Activated gamma-delta T cell treated with Interleukin-2 at 50 U/mL for 16 hours (primary cell): Measurements from ENCODE around the gene BOLA3.
"Not testable (repeated sequence)": the region's sequence is repeated elsewhere in the genome, so short reads cannot be mapped to it uniquely, and the experiment has no call there.

Experiments used
- DNase-seq: peaks from one replicate; pipeline ENCODE4 v3.0.0-alpha.2; 2020

BOLA3 gene

GRCh38 chr2:74148457-74149246, 940 bp upstream of the BOLA3 start:
- no peak for DNase-seq

- no peak for DNase-seq
Measured at GRCh38 chr2:74146929-74147726, 584 bp downstream of the BOLA3 start.

GRCh38 chr2:74142340-74142739, 5.4 kb downstream of the BOLA3 start:
- DNase-seq, result no peak

GRCh38 chr2:74138600-74139323, 8.9 kb downstream of the BOLA3 start:
- DNase-seq, result no peak

DNA sequence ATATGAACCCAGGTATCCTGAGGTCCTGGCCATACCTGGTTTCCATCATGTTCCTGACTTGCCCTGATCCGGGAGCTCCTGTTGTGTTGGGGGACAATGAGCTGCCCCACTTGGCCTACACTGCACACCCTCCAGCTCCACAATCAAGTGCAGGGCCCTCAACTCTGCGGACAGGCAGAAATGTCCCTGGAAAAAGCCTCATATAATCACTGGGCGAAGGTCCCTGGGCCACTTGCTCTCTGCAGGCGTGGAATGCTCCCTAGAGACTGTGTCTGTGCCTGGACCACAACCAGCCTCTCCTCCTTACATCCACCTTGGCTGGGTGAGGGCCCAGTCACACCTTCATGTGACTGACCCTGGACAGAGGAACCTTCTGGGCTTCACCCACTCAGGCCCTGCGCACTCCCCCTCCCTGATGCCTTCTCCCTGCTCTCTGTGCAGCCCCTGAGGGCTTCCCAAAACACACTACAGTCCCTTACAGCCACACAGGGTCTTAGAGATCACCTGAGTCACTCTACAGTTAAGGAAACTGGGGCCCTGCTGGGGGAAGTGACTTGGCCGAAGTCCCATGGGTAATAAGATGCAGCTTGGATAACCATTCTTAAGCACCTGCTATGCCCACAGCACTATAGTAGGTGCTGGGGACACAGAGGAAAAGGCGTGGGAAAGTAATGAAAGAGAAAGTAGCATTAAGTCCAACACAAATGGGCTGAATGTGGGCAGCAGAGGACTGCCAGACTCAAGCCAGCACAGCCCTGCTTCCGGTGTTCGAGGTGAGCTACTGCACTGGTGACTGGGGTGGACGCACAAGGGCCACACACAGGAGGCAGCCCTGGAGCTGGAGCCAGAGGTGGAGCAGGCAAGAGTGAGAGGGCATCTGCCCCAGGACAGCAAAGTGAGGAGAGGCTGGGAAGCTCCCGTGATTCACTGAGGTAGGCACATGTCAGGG, 9.8 kb downstream of the BOLA3 start:
- no peak for DNase-seq

DNA sequence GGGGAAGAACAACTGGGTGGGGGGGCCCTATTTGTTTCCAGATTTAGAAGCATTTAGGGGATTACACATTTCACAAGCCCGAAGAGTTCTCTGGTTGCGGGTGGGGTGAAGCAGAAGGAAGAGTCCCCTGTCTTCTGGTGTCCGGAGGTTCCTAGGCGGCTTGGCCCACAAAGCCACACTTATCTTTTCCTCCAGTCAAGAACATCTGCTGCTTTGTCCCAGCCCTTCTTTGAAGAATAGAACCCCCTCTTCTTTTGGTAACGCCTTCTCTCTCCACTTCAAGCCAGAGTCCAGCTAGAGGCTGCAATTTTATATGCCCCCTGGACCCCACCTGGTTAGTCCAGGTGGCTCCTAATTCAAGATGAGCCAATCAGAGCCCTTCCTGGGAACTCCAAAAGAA, 15.8 kb downstream of the BOLA3 start:
- no peak for DNase-seq

DNA sequence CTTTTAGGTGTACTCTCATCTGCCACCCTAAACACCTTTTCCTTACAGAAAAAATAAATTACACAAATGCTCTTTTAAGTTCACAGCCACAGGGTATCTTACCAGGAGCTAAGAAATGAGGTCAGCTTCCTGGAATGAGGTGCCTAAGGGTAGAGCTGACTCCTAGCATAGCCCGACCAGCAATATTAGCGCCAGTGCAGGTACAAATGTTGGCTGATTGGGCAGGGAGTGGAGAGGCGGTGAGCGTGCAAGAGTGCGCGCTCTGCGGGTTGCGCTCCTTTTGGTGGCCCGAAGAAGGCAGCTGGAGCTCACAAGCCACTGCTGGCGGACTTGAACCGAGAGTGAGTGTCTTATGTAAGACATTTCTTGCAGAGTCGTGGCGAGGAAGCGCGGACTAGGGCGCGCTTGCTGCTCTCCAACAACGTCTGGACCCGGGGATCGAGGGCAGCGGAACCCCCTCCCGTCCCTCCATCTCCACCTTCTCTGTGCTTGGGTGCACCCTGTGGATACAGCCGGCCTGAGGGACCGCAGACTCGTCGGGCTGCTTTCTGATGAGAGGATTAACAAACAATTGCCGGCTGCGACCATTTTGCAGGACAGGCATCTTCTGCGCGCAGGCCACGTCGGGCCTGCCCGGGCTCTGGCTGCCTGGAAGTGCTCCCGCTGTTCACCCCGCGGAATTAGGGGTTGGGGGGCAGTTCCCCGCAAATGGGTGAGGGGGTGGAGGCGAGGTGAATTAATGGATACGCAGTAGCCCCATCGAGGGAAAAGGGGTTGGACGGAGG, 17.3 kb downstream of the BOLA3 start:
- no peak for DNase-seq

DNA sequence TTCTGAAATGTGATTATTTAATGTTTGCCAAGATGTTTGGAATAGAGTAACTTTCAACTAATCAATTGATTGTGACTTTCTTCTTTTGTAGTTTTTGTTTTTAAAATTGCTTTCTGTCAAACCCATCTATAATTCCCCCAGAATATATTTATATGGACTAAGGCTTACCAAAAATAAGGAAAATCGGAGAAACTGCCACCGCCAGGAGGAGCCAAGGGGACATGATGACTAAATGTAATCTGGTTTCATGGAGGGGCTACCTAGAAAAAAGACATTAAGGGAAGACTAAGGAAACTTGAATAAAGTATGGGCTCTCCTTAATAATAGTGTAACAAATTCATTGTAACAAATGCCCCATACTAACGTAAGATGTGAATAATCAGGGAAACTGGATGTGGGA, 19.5 kb downstream of the BOLA3 start:
- no peak for DNase-seq

GRCh38 chr2:74123955-74124354, 23.8 kb downstream of the BOLA3 start:
- DNase-seq, result not testable (repeated sequence)

- not testable (repeated sequence) for DNase-seq
Measured at GRCh38 chr2:74121846-74122245, 25.9 kb downstream of the BOLA3 start.

GRCh38 chr2:74119912-74120825, 27.5 kb downstream of the BOLA3 start:
- DNase-seq, result peak; percentile 80

GRCh38 chr2:74119339-74119738, 28.4 kb downstream of the BOLA3 start:
- no peak for DNase-seq

DNA sequence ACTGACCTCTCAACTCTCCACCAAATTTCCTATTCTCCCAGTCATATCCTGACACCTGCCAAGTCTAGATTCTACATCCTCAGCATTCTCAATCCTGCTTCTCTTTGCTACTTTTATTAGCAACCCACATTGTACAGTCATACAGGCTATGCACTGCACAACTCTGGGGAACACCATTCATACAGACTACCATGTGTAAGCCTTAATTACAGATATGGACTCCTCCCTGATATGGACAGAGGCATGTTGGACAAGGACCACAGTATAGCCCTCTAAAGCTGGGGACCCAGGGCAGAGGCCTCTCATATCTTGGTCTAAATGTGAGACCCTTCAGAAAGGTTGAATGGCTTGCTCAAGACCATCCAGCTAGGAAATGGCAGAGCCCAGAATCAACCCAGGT, 36.3 kb downstream of the BOLA3 start:
- DNase-seq, result no peak

DNA sequence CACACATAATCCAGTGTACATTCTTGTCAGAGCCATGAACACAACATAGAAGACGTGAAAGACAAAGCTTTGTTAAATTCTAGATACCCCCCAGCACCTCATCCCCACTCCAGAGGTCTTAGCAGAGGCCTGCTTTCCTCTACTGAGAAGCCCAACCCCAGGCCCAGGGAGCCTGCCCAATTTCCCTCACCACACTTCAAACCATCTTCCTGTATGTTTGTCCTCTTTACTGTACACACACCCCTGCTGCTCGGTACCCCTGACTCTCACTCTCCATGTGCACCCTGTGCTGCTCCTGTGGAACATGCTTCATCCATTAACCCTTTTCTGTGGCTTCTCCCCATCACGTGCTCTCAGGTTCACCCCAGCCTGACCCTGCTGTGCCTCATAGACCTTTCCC, 37.2 kb downstream of the BOLA3 start:
- no peak for DNase-seq

- no peak for DNase-seq
Measured at GRCh38 chr2:74109551-74109950, 38.2 kb downstream of the BOLA3 start.

DNA sequence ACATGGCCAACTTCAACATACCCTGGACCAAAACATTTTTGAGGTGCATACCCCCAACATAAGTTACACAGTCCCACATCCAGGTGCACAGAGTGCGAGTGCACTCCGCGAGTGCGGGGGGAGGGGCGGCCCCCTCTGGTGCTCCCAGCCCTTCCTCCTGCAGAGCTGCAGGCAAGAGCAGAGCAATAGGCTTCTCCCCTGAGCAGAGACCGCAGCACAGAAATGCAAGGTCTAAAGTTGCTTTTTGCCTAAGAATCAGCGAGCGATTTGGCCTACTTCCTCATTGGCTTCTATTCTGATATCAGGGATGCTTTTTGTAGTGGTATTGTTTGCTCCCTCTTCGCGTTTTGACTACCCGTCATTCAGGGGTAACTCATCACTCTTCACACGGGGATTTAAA, 40.6 kb downstream of the BOLA3 start:
- no peak for DNase-seq

DNA sequence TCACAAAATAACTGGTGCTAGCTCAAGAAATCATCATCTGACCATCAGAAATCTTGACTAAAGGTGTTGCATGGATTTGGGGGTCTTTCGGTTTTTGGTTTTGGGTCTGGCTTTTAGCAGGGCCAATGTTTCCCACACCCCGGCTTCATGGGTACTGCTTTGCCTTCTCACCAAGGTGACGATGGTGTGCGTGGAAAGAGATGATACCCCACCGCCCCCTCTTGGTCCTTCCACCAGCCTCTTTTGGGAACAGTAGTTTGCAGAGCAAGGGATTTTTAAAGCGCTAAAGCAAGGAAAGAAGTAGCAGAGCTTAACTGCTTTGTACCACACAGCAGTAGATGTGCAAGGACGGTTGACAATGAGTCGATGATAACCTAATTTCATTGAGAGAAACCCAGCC, 42.3 kb downstream of the BOLA3 start:
- DNase-seq, result no peak

DNA sequence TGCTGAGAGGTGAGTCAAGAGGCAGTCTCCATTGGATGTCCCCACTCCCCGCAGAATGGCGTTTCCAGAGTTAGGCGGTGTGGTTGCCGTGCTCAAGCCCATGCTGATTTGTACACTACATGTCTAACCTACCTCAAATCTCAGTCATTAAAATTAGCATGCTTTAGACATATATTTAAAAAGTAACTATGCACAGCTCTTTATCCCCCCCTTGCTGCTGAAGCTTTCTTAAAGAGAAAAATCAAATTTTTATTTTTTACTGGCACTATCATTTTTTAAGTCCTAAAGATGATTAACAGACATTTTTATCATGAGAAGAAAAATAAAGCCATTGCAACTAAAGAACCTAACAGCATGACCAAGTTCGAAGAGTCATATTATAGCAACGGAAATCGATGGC, 42.9 kb downstream of the BOLA3 start:
- DNase-seq, result no peak

DNA sequence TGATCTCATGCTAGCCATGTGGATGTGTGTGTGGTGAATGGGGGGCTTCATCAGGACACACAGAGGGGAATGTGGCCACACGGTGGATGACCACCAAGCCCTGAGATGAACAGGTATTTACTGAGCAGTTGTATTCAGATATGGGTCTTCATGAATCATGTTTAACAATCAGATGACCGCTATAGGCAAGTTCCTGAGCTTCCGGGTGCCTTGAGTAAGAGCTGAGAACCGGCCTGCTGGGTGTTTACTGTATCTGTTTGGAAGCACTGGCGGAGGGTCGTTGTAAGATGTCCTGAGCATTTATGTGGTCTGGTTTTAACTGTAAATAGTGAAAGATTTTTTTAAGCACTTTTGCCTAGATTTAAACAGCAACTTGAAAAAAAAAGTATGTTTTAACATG, 43.9 kb downstream of the BOLA3 start:
- no peak for DNase-seq

DNA sequence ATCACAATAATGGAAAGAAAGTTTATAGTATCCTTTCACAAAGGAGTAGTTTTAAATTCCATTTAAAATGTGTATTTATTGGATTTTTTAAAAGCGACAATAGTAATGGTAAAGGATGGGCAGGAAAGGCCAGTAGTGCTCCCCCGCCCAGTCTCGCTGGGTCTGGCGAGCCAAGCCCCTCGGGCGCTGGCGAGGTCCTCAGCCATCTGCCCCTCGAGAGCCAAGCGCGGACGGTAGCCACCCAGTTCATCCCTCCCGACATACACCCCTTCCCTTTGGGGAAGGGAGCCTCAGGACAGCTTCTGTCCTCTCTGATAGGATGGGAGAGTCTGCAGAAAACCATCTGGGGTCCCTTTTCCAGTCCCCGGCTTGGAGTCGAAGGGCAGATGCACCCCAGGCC, 45.2 kb downstream of the BOLA3 start:
- no peak for DNase-seq
